CD14-positive monocyte (primary cell): ENCODE measurements around the gene ARFGEF2. TPM values are rescaled to one million over a fixed set of nuclear protein-coding genes. Genes with fewer than 3 reads are reported as not detected.

Experiments
- DNase-seq, 3 donors: peaks; one replicate each; pipeline ENCODE4 v3.0.0-alpha.2; 2011 to 2022
- H2AFZ ChIP-seq: 2 replicates; pipeline ENCODE4 v1.6.0; 2012; ENCODE audit warnings: mild to moderate bottlenecking, low read depth, low read length, inconsistent platforms; ENCODE audit not compliant: insufficient read depth, poor library complexity, severe bottlenecking
- H3K27ac ChIP-seq, 2 donors: 1 replicate in 1 of 2; 2 replicates in 1 of 2; pipeline ENCODE4 v1.5.1; 2012 to 2013; ENCODE audit warnings: low read length in 2 of 2, control low read depth in 1 of 2, inconsistent platforms in 1 of 2, low read depth in 1 of 2, mild to moderate bottlenecking in 1 of 2
- H3K27me3 ChIP-seq, 2 donors: one replicate each; pipeline versions ENCODE4 v1.6.0 to v1.6.1; 2011 to 2013; ENCODE audit warnings: low read length in 2 of 2; ENCODE audit not compliant: control insufficient read depth in 2 of 2, insufficient read depth in 2 of 2
- H3K36me3 ChIP-seq, 2 donors: replicated peaks in 1 of 2; 1 replicate in 1 of 2; 2 replicates in 1 of 2; pipeline versions ENCODE4 v1.5.1 to v1.6.1; 2012 to 2013; ENCODE audit warnings: low read length in 2 of 2, control low read depth in 1 of 2, inconsistent platforms in 1 of 2, mild to moderate bottlenecking in 1 of 2; ENCODE audit not compliant: insufficient read depth in 2 of 2, control insufficient read depth in 1 of 2
- H3K4me1 ChIP-seq, 2 donors: 1 replicate in 1 of 2; 2 replicates in 1 of 2; pipeline versions ENCODE4 v1.5.1 to v1.6.1; 2012 to 2013; ENCODE audit warnings: low read length in 2 of 2, control low read depth in 1 of 2, inconsistent platforms in 1 of 2, mild to moderate bottlenecking in 1 of 2, moderate library complexity in 1 of 2; ENCODE audit not compliant: insufficient read depth in 2 of 2, control insufficient read depth in 1 of 2
- H3K4me2 ChIP-seq: replicated peaks from 2 replicates; pipeline ENCODE3; 2012; ENCODE audit warnings: low read length, moderate library complexity, mild to moderate bottlenecking; ENCODE audit not compliant: poor library complexity, severe bottlenecking; ENCODE audit errors: extremely low read depth
- H3K4me3 ChIP-seq, 3 experiments: fragments of 200-600 bp in 1 of 3; sonication (generic) in 1 of 3; replicated peaks in 1 of 3; 1 replicate in 2 of 3; 2 replicates in 1 of 3; pipeline ENCODE4 v1.5.1; 2011 to 2013; ENCODE audit warnings: low read length in 3 of 3, mild to moderate bottlenecking in 3 of 3, control low read depth in 2 of 3, low read depth in 2 of 3, inconsistent platforms in 1 of 3, moderate library complexity in 1 of 3
- H3K79me2 ChIP-seq: 2 replicates; pipeline ENCODE4 v1.6.0; 2012; ENCODE audit warnings: mild to moderate bottlenecking, control low read depth, inconsistent platforms, low read length, moderate library complexity; ENCODE audit not compliant: insufficient read depth
- H3K9ac ChIP-seq: 2 replicates; pipeline ENCODE4 v1.6.0; 2017; ENCODE audit warnings: low read length, mild to moderate bottlenecking; ENCODE audit not compliant: insufficient read depth, poor library complexity, severe bottlenecking
- H3K9me3 ChIP-seq, 2 donors: replicated peaks in 1 of 2; 1 replicate in 1 of 2; 2 replicates in 1 of 2; pipeline versions ENCODE4 v1.5.1 to v1.6.1; 2012 to 2013; ENCODE audit warnings: low read length in 2 of 2, control low read depth in 1 of 2; ENCODE audit not compliant: control insufficient read depth in 1 of 2, insufficient read depth in 1 of 2
- H4K20me1 ChIP-seq: 2 replicates; pipeline ENCODE4 v1.6.0; 2012; ENCODE audit warnings: mild to moderate bottlenecking, low read length, control low read depth, moderate library complexity; ENCODE audit not compliant: insufficient read depth
- H3K27ac Mint-ChIP-seq, 7 donors: one replicate each; pipeline ENCODE4 v1.8.0; 2020; ENCODE audit warnings: mild to moderate bottlenecking in 7 of 7, mixed read lengths in 7 of 7, moderate library complexity in 6 of 7, inconsistent platforms in 2 of 7
- H3K27me3 Mint-ChIP-seq, 3 donors: one replicate each; pipeline ENCODE4 v1.8.0; 2021 to 2022; ENCODE audit warnings: low read depth in 3 of 3, mild to moderate bottlenecking in 3 of 3, mixed read lengths in 3 of 3, moderate library complexity in 3 of 3, inconsistent platforms in 1 of 3
- H3K36me3 Mint-ChIP-seq, 2 donors: one replicate each; pipeline ENCODE4 v1.8.0; 2020; ENCODE audit warnings: mixed read lengths in 2 of 2, inconsistent platforms in 1 of 2, mild to moderate bottlenecking in 1 of 2
- H3K4me1 Mint-ChIP-seq: one replicate; pipeline ENCODE4 v1.8.0; 2020; ENCODE audit warnings: mild to moderate bottlenecking, mixed read lengths
- H3K4me3 Mint-ChIP-seq, 2 donors: one replicate each; pipeline ENCODE4 v1.8.0; 2020; ENCODE audit warnings: mild to moderate bottlenecking in 2 of 2, mixed read lengths in 2 of 2, moderate library complexity in 1 of 2
- H3K9me3 Mint-ChIP-seq, 7 donors: one replicate each; pipeline ENCODE4 v1.8.0; 2020 to 2022; ENCODE audit warnings: mixed read lengths in 7 of 7, mild to moderate bottlenecking in 6 of 7, moderate library complexity in 6 of 7, inconsistent platforms in 2 of 7
- WGBS: methylation state at CpG from one replicate; pipeline ENCODE4 v1.1.5; 2013; ENCODE audit warnings: missing lambda C conversion rate; ENCODE audit not compliant: insufficient coverage; 5-methylcytosine and 5-hydroxymethylcytosine counted together
- intact Hi-C, 2 donors: fragments of 100-400 bp; cut with micrococcal nuclease; formaldehyde crosslinking; loops; one replicate each; pipeline versions ENCODE4 v1.15.0 to v1.15.1; 2023
- polyA plus RNA-seq, 3 donors: library from polyadenylated mRNA; depleted of rRNA in 1 of 3; unstranded in 2 of 3; stranded (reverse) in 1 of 3; fragments of 300-500 nt in 2 of 3; fragments of >200 nt in 1 of 3; fragmentation: Illumina TruSeq in 2 of 3; gene quantifications; 1 replicate in 2 of 3; 2 replicates in 1 of 3; pipeline ENCODE4 v1.2.3, GENCODE V29; 2012 to 2021
- TF ChIP-seq, protein P1 (sequence below): fragments of 200-600 bp; IDR thresholded peaks from one replicate; pipeline ENCODE4 v1.8.0; 2022; ENCODE audit warnings: antibody characterized with exemption, mild to moderate bottlenecking

ARFGEF2 gene
- polyA plus RNA-seq, 3 donors, result 4.6 to 10.9 (median 5.5) TPM

DNA sequence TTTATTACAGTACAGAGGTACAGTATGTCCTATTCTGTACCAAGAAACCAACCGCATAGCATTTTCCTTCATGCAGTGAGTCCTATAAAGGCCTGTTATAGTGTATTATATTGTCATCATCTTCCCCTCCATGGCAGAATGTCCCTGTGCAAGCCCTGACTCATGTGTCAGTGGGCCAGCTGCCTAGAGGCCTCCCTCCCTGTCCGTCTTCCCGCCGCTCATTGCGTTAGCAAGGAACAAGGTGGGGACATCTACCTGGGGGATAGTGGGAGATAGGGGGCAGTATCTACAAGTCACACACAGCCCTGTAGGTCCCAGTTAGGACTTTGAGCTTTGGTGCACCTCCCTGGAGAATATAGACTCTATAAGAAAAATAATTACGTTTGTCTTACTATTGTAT, 27.1 kb downstream of the ARFGEF2 start:
- Histone ChIP-seq H3K9ac (no peak overlapping the region), H3K4me3 (no peak overlapping the region), H3K36me3 (peaks cover 75 to 83% of the 10 kb centered on the region in 2 donors), H2AFZ (no peak overlapping the region), H4K20me1 (peaks cover 46% of the 10 kb centered on the region), H3K9me3 (no peaks in the 10 kb centered on the region), H3K4me2 (no peak overlapping the region), H3K4me1 (no peaks in the 10 kb centered on the region), H3K79me2 (peaks cover 4% of the 10 kb centered on the region), H3K27ac (no peak overlapping the region), H3K27me3 (no peaks in the 10 kb centered on the region)
- intact Hi-C loops, result no loop called here
- Mint-ChIP-seq H3K9me3 (no peaks in the 10 kb centered on the region), H3K36me3 (peaks cover 71 to 74% of the 10 kb centered on the region in 2 donors), H3K4me1 (no peaks in the 10 kb centered on the region), H3K27me3 (no peaks in the 10 kb centered on the region), H3K27ac (no peak overlapping the region), H3K4me3 (no peak overlapping the region)
- WGBS, result no CpG with 5 or more reads among the region's 6 CpGs
- TF ChIP-seq, protein P1, sequence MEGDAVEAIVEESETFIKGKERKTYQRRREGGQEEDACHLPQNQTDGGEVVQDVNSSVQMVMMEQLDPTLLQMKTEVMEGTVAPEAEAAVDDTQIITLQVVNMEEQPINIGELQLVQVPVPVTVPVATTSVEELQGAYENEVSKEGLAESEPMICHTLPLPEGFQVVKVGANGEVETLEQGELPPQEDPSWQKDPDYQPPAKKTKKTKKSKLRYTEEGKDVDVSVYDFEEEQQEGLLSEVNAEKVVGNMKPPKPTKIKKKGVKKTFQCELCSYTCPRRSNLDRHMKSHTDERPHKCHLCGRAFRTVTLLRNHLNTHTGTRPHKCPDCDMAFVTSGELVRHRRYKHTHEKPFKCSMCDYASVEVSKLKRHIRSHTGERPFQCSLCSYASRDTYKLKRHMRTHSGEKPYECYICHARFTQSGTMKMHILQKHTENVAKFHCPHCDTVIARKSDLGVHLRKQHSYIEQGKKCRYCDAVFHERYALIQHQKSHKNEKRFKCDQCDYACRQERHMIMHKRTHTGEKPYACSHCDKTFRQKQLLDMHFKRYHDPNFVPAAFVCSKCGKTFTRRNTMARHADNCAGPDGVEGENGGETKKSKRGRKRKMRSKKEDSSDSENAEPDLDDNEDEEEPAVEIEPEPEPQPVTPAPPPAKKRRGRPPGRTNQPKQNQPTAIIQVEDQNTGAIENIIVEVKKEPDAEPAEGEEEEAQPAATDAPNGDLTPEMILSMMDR, result no peak
- no peak for DNase-seq

DNA sequence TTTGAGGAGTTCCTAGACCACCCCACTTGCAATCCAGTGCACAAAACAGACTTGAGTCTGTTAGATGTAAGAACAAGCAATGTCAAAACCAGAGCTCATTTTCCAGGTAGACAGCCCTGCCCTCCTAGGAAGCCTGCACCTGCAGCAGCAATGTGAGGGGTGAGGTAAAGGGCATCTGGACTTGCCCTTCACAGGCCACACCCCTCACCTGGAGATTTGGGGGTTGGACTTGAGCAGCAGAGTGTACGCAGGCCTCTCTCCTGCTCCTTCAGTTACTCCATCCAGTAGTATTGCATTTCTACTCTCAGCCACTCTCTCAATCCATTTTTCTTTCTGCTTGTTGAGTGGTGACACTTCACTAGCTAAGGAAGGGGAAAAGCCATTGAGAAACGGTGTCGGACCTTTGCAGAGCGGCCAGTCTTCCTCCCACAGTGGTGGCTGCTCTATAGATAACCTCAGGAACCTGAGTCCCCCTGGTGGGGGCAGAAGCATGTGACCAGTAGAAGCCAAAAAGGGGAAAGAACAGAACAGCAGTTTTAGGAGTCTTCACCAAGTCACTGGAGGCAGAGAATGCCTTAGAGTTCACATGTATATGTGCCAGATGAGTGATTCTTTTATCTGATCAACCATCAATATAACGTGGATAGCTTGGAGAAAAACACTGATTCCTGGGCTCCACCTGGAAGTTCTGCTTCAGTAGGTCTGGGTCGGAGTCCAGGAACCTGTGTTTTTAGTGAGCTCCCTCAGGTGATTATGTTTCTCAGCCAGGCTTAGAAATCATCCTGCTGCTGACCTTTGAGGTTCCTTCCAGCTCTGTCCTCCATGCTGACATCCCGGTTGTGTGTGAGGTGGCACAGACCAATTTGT, 28.0 kb downstream of the ARFGEF2 start:
- Mint-ChIP-seq H3K36me3 (peaks cover 74 to 76% of the 10 kb centered on the region in 2 donors), H3K4me1 (no peaks in the 10 kb centered on the region), H3K4me3 (no peak overlapping the region), H3K9me3 (no peaks in the 10 kb centered on the region), H3K27me3 (no peaks in the 10 kb centered on the region), H3K27ac (peak overlapping the region in 3 of 7 donors; percentile 38 to 76 (median 61))
- Histone ChIP-seq H4K20me1 (peaks cover 46% of the 10 kb centered on the region), H2AFZ (no peak overlapping the region), H3K9me3 (no peaks in the 10 kb centered on the region), H3K4me3 (no peak overlapping the region), H3K79me2 (peaks cover 4% of the 10 kb centered on the region), H3K9ac (no peak overlapping the region), H3K4me1 (no peaks in the 10 kb centered on the region), H3K36me3 (peaks cover 77 to 83% of the 10 kb centered on the region in 2 donors), H3K4me2 (no peak overlapping the region), H3K27me3 (no peaks in the 10 kb centered on the region), H3K27ac (no peak overlapping the region)
- intact Hi-C loops, result no loop called here
- TF ChIP-seq, protein P1, result no peak
- WGBS, result 100% methylated on average over 2 of the region's 7 CpGs
- peak in 2 of 3 donors; percentile 4 to 8 for DNase-seq
